Measurements from ENCODE around the gene CFAP126. TPM values are rescaled to one million over a fixed set of nuclear protein-coding genes. Genes with fewer than 3 reads are reported as not detected.

Gene CFAP126
- total RNA-seq (2014; rRNA removed; shearing (Covaris generic)) = not detected in 2 replicates

GRCh38 chr1:161367684-161368400 lies at the start of gene CFAP126:
CFAP126 (minus strand) TSS chr1:161367876; CDS start chr1:161367868, 8 bp downstream.

Small RNA genes within 50 kb of the gene (small RNA-seq; reads per million reads assigned to genes)
- not detected for gene AL592295.2
- not detected for gene RNU6-481P

Other genes starting within 250 kb of the CFAP126 start
- gene PFDN2, start 249.8 kb downstream of the CFAP126 start, total RNA-seq (2014; rRNA removed; shearing (Covaris generic)) = 405 and 434 TPM in 2 replicates
- gene NIT1, start 249.8 kb downstream of the CFAP126 start, total RNA-seq (2014; rRNA removed; shearing (Covaris generic)) = 35.0 and 38.6 TPM in 2 replicates
- 39.8 and 45.0 TPM in 2 replicates for gene DEDD, start 235.2 kb downstream of the CFAP126 start, total RNA-seq (2014; rRNA removed; shearing (Covaris generic))
- 149 and 159 TPM in 2 replicates for gene UFC1, start 213.9 kb downstream of the CFAP126 start, total RNA-seq (2014; rRNA removed; shearing (Covaris generic))
- 12.2 and 17.1 TPM in 2 replicates for gene USP21, start 208.4 kb downstream of the CFAP126 start, total RNA-seq (2014; rRNA removed; shearing (Covaris generic))
- gene PPOX, start 201.4 kb downstream of the CFAP126 start, total RNA-seq (2014; rRNA removed; shearing (Covaris generic)) = 29.7 and 37.1 TPM in 2 replicates
- 55.0 and 56.1 TPM in 2 replicates for gene B4GALT3, start 190.4 kb downstream of the CFAP126 start, total RNA-seq (2014; rRNA removed; shearing (Covaris generic))
- gene ADAMTS4, start 168.8 kb downstream of the CFAP126 start, total RNA-seq (2014; rRNA removed; shearing (Covaris generic)) = 0.15 and 0.50 TPM in 2 replicates
- 304 and 309 TPM in 2 replicates for gene NDUFS2, start 165.5 kb downstream of the CFAP126 start, total RNA-seq (2014; rRNA removed; shearing (Covaris generic))
- gene FCER1G, start 152.6 kb downstream of the CFAP126 start, total RNA-seq (2014; rRNA removed; shearing (Covaris generic)) = not detected in 2 replicates
- gene APOA2, start 144.2 kb downstream of the CFAP126 start, total RNA-seq (2014; rRNA removed; shearing (Covaris generic)) = not detected in 2 replicates
- 11.1 and 12.2 TPM in 2 replicates for gene TOMM40L, start 141.8 kb downstream of the CFAP126 start, total RNA-seq (2014; rRNA removed; shearing (Covaris generic))
- gene NR1I3, start 129.7 kb downstream of the CFAP126 start, total RNA-seq (2014; rRNA removed; shearing (Covaris generic)) = not detected in 2 replicates
- not detected in 2 replicates for gene PCP4L1, start 109.1 kb downstream of the CFAP126 start, total RNA-seq (2014; rRNA removed; shearing (Covaris generic))
- 6.0 and 6.9 TPM in 2 replicates for gene MPZ, start 57.9 kb downstream of the CFAP126 start, total RNA-seq (2014; rRNA removed; shearing (Covaris generic))
- 27.0 and 28.4 TPM in 2 replicates for gene SDHC, start 53.5 kb downstream of the CFAP126 start, total RNA-seq (2014; rRNA removed; shearing (Covaris generic))
- gene FCGR2A, start 137.6 kb upstream of the CFAP126 start, total RNA-seq (2014; rRNA removed; shearing (Covaris generic)) = 10.4 and 12.8 TPM in 2 replicates
- gene HSPA6, start 156.7 kb upstream of the CFAP126 start, total RNA-seq (2014; rRNA removed; shearing (Covaris generic)) = 0.94 and 2.6 TPM in 2 replicates
- gene FCGR3A, start 181.9 kb upstream of the CFAP126 start, total RNA-seq (2014; rRNA removed; shearing (Covaris generic)) = not detected in 2 replicates